Neuronal stem cell (in vitro differentiated cells): ENCODE measurements around the gene ARHGAP5.

Source experiments
- DNase-seq: peaks from one replicate; pipeline ENCODE4 v3.0.0-alpha.2; 2013; ENCODE audit warnings: low spot score
- H2AFZ ChIP-seq: one replicate; pipeline ENCODE4 v1.6.1; 2013; ENCODE audit warnings: mild to moderate bottlenecking, low read length, inconsistent platforms
- H2AK5ac ChIP-seq: 2 replicates; pipeline ENCODE4 v1.6.1; 2013; ENCODE audit warnings: low read depth, mild to moderate bottlenecking, inconsistent platforms, low read length, moderate library complexity, mixed read lengths
- H2BK120ac ChIP-seq: 2 replicates; pipeline ENCODE4 v1.6.1; 2013; ENCODE audit warnings: low read depth, mild to moderate bottlenecking, inconsistent platforms, low read length, moderate library complexity, mixed read lengths
- H2BK12ac ChIP-seq: one replicate; pipeline ENCODE4 v1.6.1; 2013; ENCODE audit warnings: low read length, inconsistent platforms
- H2BK15ac ChIP-seq: 2 replicates; pipeline ENCODE4 v1.6.1; 2013; ENCODE audit warnings: mild to moderate bottlenecking, low read length, inconsistent platforms, mixed read lengths
- H2BK5ac ChIP-seq: one replicate; pipeline ENCODE4 v1.6.1; 2013; ENCODE audit warnings: inconsistent platforms, mild to moderate bottlenecking, low read length, moderate library complexity
- H3K14ac ChIP-seq: one replicate; pipeline ENCODE4 v1.6.1; 2013; ENCODE audit warnings: low read length, inconsistent platforms
- H3K18ac ChIP-seq: 2 replicates; pipeline ENCODE4 v1.6.1; 2013; ENCODE audit warnings: low read length, inconsistent platforms
- H3K23ac ChIP-seq: 2 replicates; pipeline ENCODE4 v1.6.1; 2013; ENCODE audit warnings: low read depth, mild to moderate bottlenecking, mixed read lengths, low read length, inconsistent platforms; ENCODE audit not compliant: poor library complexity
- H3K27ac ChIP-seq: replicated peaks from 3 replicates; pipeline ENCODE4 v1.5.1; 2013; ENCODE audit warnings: low read length, inconsistent platforms
- H3K27me3 ChIP-seq, 3 experiments: 2 replicates each; pipeline ENCODE4 v1.6.1; 2013; ENCODE audit warnings: low read length in 3 of 3, mild to moderate bottlenecking in 2 of 3, inconsistent platforms in 1 of 3, low read depth in 1 of 3, mixed read lengths in 1 of 3, moderate library complexity in 1 of 3; ENCODE audit not compliant: control insufficient read depth in 3 of 3, insufficient read depth in 3 of 3
- H3K36me3 ChIP-seq, 2 donors: replicated peaks in 1 of 2; 2 replicates each; pipeline ENCODE4 v1.6.1; 2013; ENCODE audit warnings: low read length in 2 of 2; ENCODE audit not compliant: control insufficient read depth in 2 of 2, insufficient read depth in 2 of 2
- H3K4ac ChIP-seq: 2 replicates; pipeline ENCODE4 v1.6.1; 2013; ENCODE audit warnings: inconsistent platforms, mild to moderate bottlenecking, low read length, moderate library complexity
- H3K4me1 ChIP-seq, 2 donors: 1 replicate in 1 of 2; 2 replicates in 1 of 2; pipeline ENCODE4 v1.6.1; 2013; ENCODE audit warnings: low read length in 2 of 2, low read depth in 1 of 2; ENCODE audit not compliant: control insufficient read depth in 2 of 2, insufficient read depth in 1 of 2
- H3K4me2 ChIP-seq: one replicate; pipeline ENCODE4 v1.6.1; 2013; ENCODE audit warnings: mild to moderate bottlenecking, low read length, inconsistent platforms; ENCODE audit not compliant: insufficient read depth, poor library complexity, severe bottlenecking
- H3K4me3 ChIP-seq, 2 donors: 2 replicates each; pipeline ENCODE4 v1.5.1; 2013; ENCODE audit warnings: low read length in 2 of 2, mild to moderate bottlenecking in 2 of 2, inconsistent platforms in 1 of 2, moderate library complexity in 1 of 2
- H3K79me1 ChIP-seq: one replicate; pipeline ENCODE4 v1.6.1; 2013; ENCODE audit warnings: low read depth, mild to moderate bottlenecking, inconsistent platforms, low read length, moderate library complexity
- H3K9ac ChIP-seq: one replicate; pipeline ENCODE4 v1.6.1; 2013; ENCODE audit warnings: mild to moderate bottlenecking, low read depth, low read length, inconsistent platforms; ENCODE audit not compliant: poor library complexity
- H3K9me3 ChIP-seq, 2 donors: replicated peaks in 1 of 2; 2 replicates each; pipeline versions ENCODE3 to v1.6.1; 2013; ENCODE audit warnings: low read length in 2 of 2, mild to moderate bottlenecking in 2 of 2, inconsistent platforms in 1 of 2, low read depth in 1 of 2, mixed read lengths in 1 of 2, moderate library complexity in 1 of 2; ENCODE audit not compliant: control insufficient read depth in 2 of 2, insufficient read depth in 1 of 2
- H4K8ac ChIP-seq: one replicate; pipeline ENCODE4 v1.6.1; 2013; ENCODE audit warnings: low read depth, mild to moderate bottlenecking, inconsistent platforms, low read length, moderate library complexity
- H4K91ac ChIP-seq: one replicate; pipeline ENCODE4 v1.6.1; 2013; ENCODE audit warnings: low read length, low read depth, mild to moderate bottlenecking, inconsistent platforms; ENCODE audit not compliant: poor library complexity
- WGBS, 2 donors: extraction: QIAGEN DNeasy Blood & Tissue Kit; methylation state at CpG; one replicate each; pipeline ENCODE4 v1.1.7; 2013; ENCODE audit warnings: missing lambda C conversion rate in 2 of 2, mixed read lengths in 1 of 2; ENCODE audit not compliant: insufficient read length in 2 of 2, insufficient replicate concordance in 1 of 2; ENCODE audit errors: extremely low coverage in 2 of 2; 5-methylcytosine and 5-hydroxymethylcytosine counted together

Gene ARHGAP5

DNA sequence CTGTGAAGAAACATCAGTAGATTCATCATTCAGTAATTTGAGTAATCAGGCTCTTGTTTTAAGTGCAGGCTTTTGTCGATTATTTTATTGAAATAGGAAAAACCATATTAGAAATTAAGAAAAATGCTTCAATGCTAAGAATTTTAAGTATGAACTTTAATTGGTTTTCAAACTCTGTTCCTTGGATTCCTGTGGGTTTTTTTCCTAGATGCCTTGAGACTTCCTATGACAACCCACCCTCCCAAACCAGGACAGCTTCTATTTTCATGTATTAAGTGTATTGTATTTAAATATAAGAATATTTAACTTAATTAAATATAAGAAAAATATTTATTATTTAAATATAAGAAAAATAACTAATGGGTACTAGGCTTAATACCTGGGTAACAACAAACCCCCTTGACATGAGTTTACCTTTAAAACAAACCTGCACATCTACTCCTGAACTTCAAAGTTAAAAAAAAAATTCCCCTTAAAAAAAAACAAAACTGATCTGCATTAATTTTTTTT is 3.0 kb downstream of the ARHGAP5 start:
- H3K79me1 ChIP-seq = peaks cover 4% of the 10 kb centered on the region
- no peak overlapping the region for H2AK5ac ChIP-seq
- H3K4ac ChIP-seq = no peak overlapping the region
- no peak overlapping the region for H3K4me2 ChIP-seq
- no peak overlapping the region for H3K14ac ChIP-seq
- no peak overlapping the region for H3K9ac ChIP-seq
- H2BK120ac ChIP-seq = no peak overlapping the region
- no peak overlapping the region for H3K4me3 ChIP-seq
- H3K9me3 ChIP-seq = no peaks in the 10 kb centered on the region
- H3K36me3 ChIP-seq = no peaks in the 10 kb centered on the region
- no peak overlapping the region for H4K91ac ChIP-seq
- no peak overlapping the region for H3K18ac ChIP-seq
- H2BK15ac ChIP-seq = no peak overlapping the region
- H4K8ac ChIP-seq = no peak overlapping the region
- no CpG with 5 or more reads among the region's 1 CpG for WGBS, 2 donors
- H2AFZ ChIP-seq = no peak overlapping the region
- peaks cover 3 to 6% of the 10 kb centered on the region in 2 donors for H3K4me1 ChIP-seq
- no peak overlapping the region for H2BK5ac ChIP-seq
- no peak overlapping the region for H2BK12ac ChIP-seq
- DNase-seq = no peak
- peaks cover 0 to 4% (median 0%) of the 10 kb centered on the region in 3 experiments for H3K27me3 ChIP-seq
- H3K23ac ChIP-seq = no peak overlapping the region
- H3K27ac ChIP-seq = no peak overlapping the region

DNA sequence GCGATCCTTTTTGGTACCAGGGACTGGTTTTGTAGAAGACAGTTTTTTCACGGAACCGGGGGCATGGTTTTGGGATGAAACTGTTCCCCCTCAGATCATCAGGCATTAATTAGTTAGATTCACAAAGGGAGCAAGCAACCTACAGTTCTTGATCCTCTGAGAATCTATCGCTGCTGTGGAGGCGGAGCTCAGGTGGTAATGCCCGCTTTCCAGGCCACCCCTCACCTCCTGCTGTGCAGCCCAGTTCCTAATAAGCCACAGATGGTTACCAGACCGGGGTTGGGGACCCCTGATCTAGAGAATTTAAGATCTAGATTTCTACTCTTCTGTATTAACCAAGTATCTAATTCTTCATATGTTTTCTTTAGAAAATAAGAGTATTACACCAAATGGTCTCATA is 4.8 kb downstream of the ARHGAP5 start:
- Histone ChIP-seq H3K27ac (peak overlapping the region; percentile 10), H3K4me1 (peaks cover 6 to 7% of the 10 kb centered on the region in 2 donors), H3K36me3 (no peaks in the 10 kb centered on the region), H2BK5ac (no peak overlapping the region), H3K4me3 (no peak overlapping the region), H3K9ac (no peak overlapping the region), H2BK15ac (no peak overlapping the region), H4K91ac (no peak overlapping the region), H3K18ac (no peak overlapping the region), H3K27me3 (no peaks in the 10 kb centered on the region), H3K4me2 (no peak overlapping the region), H3K9me3 (no peaks in the 10 kb centered on the region), H2BK12ac (no peak overlapping the region), H3K14ac (no peak overlapping the region), H2AFZ (no peak overlapping the region), H3K79me1 (peaks cover 4% of the 10 kb centered on the region), H3K23ac (no peak overlapping the region), H2AK5ac (no peak overlapping the region), H3K4ac (no peak overlapping the region), H4K8ac (no peak overlapping the region), H2BK120ac (no peak overlapping the region)
- WGBS, 2 donors = no CpG with 5 or more reads among the region's 7 CpGs
- no peak for DNase-seq

DNA sequence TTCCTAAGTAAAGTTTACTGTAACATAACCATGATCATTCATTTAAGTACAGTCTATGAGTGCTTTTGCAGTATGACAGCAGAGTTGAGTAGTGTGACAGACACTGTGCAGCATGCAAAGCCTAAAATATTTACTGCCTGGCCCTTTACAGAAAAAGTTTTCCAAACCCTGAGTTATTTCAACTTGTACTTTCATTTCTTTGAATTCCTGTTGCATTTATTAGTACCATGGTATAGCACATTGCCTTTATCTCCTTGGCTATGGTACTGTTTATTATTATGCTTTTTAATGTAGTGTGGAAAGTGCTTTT is 6.2 kb downstream of the ARHGAP5 start:
- no peak overlapping the region for H3K23ac ChIP-seq
- H2BK12ac ChIP-seq = no peak overlapping the region
- no peak overlapping the region for H3K4me2 ChIP-seq
- no peak overlapping the region for H3K27ac ChIP-seq
- H2AFZ ChIP-seq = no peak overlapping the region
- H2BK120ac ChIP-seq = no peak overlapping the region
- no peaks in the 10 kb centered on the region for H3K36me3 ChIP-seq
- H3K4ac ChIP-seq = no peak overlapping the region
- no peak overlapping the region for H3K18ac ChIP-seq
- no peak overlapping the region for H2BK5ac ChIP-seq
- no peak for DNase-seq
- no peak overlapping the region for H3K4me3 ChIP-seq
- H3K4me1 ChIP-seq = peaks cover 6 to 9% of the 10 kb centered on the region in 2 donors
- no peak overlapping the region for H2AK5ac ChIP-seq
- H4K8ac ChIP-seq = no peak overlapping the region
- H3K9ac ChIP-seq = no peak overlapping the region
- no peak overlapping the region for H2BK15ac ChIP-seq
- no peaks in the 10 kb centered on the region for H3K79me1 ChIP-seq
- H3K27me3 ChIP-seq = no peaks in the 10 kb centered on the region
- H4K91ac ChIP-seq = no peak overlapping the region
- no peaks in the 10 kb centered on the region for H3K9me3 ChIP-seq
- H3K14ac ChIP-seq = no peak overlapping the region

DNA sequence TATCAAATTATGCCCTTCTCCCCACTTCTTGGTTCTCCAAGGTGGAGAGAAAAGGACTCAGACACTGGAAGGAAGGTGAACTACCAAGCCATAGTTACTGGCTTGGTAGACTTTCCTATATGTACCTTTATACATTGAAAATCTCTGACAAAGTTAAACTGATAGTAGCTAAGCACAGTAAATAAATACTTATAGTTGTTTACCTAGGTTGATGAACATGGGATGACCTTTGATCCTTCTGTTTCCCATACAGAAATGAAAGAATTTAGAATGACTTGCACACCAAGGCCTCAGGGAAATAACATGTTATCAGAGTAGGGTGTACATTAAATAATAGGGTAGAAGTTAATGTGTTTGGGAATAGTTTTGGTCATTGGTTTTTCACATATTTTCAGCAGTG is 6.7 kb downstream of the ARHGAP5 start:
- Histone ChIP-seq H3K36me3 (no peaks in the 10 kb centered on the region), H3K23ac (no peak overlapping the region), H3K4me1 (peaks cover 6 to 9% of the 10 kb centered on the region in 2 donors), H3K9ac (no peak overlapping the region), H2AFZ (no peak overlapping the region), H3K79me1 (no peaks in the 10 kb centered on the region), H3K27ac (no peak overlapping the region), H3K14ac (no peak overlapping the region), H2BK5ac (no peak overlapping the region), H4K8ac (no peak overlapping the region), H3K4me3 (no peak overlapping the region), H3K18ac (no peak overlapping the region), H3K4me2 (no peak overlapping the region), H3K4ac (no peak overlapping the region), H2BK120ac (no peak overlapping the region), H3K9me3 (no peaks in the 10 kb centered on the region), H2AK5ac (no peak overlapping the region), H4K91ac (no peak overlapping the region), H3K27me3 (no peaks in the 10 kb centered on the region), H2BK15ac (no peak overlapping the region), H2BK12ac (no peak overlapping the region)
- no peak for DNase-seq
